Stimulated activated CD8-positive, alpha-beta memory T cell treated with anti-CD3 and anti-CD28 coated beads, Interleukin-15, amount 100 ng/mL, for 1 hour (primary cell): ENCODE data around the gene FANCC.

Source experiments
- DNase-seq: peaks from one replicate; pipeline ENCODE4 v3.0.0-alpha.2; 2020; ENCODE audit warnings: low read depth

FANCC gene

DNA sequence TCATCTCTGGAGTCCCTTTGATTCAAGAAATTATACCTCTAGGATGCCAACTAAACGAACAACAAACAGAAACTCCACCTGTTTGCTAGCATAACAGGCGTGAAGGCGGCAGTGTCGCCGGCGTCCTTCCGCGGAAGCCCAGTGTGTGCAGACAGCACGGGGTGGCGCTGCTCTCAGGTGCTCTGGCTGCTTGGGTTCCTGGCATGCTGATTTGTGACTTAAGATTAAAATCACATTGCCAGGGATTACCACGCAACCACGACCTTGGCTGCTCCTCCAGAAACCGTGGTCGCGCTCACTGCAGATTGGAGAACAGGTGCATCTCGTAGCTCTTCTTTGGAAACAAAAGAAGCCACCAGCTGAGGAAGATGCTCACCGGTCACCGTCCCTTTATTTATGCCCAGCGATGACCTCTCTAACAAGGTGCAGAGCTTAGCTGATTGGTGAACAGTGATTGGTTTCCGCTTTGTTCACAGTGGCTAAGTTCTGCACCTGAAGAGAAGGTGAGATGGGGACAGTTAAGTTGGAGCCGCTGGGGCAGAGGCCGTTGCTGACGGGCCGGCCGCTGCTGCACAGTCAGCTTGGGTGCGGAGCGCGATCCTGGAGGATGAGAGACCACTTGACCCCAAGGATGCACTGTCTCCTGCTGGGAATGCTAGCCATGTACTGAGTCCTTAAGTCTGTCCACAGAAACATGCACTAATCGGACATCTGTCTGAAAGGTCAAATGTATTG, 232.3 kb downstream of the FANCC start:
- no peak for DNase-seq

DNA sequence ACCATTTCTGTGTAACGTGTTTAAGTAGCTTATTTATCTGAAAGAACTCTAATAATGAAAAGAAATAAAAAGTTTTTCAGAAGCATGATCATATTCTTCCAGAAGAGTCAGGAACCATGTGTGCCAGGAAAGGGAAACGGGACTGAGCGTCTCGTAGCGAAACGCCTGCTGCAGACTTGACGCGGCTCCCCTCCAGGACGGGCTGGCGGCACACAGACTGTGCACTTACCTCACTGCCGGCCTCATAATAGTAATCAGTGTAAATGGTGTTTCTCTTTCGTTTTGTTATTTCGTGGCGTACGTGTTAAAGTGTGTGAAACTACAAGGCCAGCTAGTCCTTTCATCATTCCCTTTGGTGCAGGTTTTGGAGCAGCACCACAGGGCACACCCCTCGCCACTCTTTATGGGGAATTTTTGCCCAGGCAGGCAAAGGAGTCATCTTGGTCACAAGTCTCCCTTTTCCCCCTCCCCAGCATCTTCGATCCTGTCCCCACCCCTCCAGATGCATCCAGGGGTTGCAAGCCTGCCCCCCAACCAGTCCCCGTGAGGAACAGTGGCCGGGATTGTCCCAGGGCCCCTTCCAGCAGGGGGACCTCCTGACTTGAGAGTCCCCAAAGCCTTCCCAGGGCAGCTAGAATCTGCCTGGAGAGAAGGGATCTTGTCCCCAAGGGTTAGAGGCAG, 233.1 kb downstream of the FANCC start:
- no peak for DNase-seq

DNA sequence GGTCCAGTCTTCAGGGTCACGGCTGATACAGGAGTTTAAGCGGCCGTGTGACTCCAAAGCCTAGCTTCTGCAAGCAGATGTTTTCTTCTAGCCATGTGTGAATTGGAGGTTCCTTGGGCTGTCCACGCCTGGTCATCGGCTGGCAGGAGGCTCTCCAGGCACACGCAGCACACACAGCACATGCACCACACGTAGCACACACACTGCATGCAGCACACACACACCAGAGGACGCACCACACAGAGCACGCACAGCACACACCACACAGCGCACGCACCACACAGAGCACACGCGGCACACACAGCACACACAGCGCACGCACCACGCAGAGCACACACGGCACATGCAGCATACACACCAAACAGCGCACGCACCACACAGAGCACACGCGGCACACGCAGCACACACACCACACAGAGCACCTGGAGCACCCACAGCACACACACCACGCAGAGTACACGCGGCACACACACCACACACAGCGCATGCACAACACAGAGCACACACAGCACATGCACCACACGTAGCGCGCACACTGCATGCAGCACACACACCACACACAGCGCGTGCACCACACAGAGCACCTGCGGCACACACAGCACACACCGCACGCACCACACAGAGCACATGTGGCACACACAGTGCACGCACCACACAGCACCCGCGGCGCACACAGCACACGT, 234.3 kb downstream of the FANCC start:
- DNase-seq = no peak

DNA sequence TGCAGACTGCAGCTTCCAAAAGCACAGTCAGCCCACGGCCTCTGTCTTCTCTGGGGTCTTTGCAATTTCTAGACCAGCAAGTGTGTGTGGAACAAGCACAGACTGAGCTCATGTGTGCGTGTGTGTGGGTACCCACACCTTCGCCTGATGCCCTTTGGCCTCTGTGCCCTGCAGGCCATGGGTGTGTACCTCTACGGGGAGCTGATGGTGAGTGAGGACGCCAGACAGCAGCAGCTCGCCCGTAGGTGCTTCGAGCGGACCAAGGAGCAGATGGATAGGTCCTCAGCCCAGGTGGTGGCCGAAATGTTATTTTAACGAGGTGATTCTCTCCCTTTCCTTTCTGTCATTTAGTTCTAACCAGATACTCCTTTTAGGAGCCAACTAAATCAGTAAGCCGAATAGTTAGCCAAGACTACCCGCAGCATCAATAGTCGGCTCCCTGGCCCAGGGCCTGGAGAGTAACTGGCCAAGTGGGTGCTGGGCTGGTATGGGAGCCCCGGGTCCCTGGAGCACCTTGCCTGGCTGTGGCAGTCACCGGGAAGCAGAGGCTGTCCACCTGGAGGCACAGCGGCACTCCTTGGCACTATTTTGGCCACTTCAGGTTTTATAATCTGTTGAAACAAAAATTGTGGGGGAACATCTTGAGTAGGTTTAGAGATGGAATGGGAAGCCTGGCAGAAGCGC, 235.0 kb downstream of the FANCC start:
- DNase-seq = no peak

DNA sequence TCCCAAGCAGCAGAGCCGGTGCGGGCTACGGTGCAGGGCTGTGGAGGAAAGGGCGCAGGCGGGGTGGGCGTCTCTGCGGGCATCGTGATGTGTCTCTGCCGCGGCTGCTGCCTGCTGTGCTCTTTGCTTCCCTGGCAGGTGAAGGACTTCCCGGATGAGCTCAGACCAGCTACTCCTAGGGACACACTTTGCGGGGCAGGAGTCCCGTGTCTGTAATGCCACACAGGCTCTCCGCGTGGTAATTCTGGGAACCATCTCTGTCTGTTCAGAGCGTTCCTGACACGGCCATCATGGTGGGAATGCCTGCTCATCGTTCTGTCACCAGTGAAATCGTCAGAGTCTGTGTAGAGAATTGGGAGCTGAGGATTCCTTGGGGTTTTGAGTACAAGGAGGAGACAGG, 235.5 kb downstream of the FANCC start:
- DNase-seq = no peak

DNA sequence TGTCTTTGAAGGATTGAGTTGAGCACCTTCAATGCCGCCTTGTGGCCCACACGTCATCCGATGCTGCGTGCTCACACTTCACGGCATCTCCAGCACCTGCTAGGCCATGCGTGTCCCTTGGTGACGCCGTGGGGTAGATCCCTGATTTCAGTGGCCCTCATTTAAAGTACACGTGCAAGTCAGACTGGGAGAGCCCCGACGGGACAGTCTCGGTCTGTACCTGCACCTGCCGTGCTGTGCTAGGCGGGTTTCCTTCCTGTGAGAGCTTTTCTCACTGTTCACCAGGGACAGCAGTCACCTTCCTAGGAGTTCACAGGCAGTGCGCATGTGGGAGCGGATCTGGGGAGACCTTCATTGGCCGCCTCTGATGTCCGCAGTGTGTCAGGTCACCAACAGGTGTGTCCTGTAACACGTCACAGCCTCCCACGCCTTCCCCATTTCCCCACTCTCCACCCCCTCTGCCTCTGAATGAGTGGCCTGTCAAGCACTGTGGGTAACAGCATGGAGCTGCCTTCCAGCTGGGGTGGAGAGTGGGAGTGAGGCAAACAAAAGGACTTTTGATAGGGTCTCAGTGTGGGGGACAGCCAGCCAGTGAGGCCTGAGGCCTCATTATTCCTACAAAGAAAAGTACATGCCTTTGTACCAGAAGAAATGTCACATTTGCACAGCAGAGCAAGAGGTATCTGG, 236.4 kb downstream of the FANCC start:
- no peak for DNase-seq

DNA sequence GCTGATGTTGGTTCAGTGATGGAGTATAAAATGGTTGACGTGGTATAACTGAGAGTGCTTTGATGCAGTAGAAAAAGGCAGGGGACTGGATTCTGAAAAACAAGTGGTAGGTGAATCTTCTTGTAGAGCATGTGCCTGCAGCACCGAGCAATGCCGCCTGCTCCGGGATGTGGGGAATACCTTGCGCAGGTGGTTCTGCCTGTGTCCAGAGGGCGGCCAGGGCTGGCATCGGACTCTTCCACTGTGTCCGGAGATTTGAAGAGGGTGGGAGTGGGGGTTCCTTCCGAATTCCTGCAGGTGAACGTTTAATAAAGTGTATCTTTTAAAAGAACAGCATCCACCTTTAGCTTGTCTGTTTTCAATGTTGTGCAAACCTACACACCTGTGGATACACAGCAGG, 238.0 kb downstream of the FANCC start:
- DNase-seq = no peak

DNA sequence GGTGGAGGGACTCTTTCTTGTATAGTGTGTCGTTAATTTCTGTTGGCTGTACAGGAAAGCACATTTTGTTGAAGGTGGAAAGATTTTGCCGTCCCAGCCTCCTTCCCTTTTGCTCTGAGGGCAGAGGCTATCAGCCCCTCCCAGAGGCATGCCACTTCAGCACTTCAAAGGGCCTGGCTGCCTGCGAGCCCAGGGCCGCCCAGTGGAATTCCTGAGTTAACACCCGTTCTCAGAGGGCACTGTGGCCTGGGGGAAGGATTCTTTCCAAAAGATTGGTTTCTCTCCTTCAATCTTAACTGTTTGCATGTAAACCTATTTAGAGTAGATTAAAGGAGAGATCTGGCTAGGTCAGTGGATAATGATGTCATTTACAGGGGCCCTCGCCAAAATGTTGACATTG, 238.6 kb downstream of the FANCC start:
- no peak for DNase-seq

DNA sequence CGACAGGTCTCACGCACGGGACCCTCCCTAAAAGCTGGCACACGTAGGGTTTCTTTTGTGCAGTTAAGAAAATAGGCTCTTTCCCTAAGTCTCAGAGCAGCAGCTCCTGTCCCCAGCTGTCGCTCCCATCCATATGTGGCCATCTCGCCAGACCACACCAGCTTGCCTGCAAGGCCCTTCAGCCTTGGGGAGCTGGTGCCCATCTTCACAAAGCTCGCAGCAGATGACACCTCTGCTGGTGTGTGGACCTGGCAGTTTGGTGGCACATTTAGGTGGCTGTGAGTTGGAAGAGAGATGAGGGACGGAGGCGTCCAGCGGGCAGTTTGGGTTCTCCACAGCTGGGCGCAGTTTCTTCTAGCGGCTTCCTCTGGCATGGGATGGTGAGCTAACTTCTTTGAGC, 239.0 kb downstream of the FANCC start:
- DNase-seq = no peak

DNA sequence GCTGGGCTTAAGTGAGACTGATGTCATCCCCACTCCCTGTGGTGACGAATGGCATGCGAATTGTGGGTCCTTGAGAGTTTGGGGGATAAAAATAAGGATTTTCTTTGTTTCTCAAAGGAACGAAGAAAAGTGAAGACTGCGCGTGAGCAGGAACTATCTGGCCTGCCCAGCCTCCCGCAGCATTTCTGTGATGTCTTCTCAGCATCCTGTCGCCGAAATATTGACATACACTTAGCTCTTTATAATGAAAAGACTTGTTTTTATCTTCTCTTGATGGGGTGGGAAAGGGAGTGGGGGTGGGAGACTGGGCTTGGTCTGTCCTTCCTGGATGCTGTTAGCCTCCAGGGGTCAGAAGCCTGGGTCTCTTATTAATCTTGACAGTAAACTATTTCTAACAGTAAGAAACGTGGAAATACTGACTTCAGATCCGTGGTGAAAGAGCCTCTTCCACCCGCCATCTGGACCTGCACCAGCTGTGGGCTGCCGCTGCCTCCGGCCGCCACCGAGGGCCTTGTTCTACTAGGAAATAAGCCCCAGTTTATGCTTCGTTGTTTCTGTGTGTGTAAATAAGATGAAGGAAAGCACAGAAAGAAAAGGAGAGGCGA, 239.6 kb downstream of the FANCC start:
- no peak for DNase-seq

DNA sequence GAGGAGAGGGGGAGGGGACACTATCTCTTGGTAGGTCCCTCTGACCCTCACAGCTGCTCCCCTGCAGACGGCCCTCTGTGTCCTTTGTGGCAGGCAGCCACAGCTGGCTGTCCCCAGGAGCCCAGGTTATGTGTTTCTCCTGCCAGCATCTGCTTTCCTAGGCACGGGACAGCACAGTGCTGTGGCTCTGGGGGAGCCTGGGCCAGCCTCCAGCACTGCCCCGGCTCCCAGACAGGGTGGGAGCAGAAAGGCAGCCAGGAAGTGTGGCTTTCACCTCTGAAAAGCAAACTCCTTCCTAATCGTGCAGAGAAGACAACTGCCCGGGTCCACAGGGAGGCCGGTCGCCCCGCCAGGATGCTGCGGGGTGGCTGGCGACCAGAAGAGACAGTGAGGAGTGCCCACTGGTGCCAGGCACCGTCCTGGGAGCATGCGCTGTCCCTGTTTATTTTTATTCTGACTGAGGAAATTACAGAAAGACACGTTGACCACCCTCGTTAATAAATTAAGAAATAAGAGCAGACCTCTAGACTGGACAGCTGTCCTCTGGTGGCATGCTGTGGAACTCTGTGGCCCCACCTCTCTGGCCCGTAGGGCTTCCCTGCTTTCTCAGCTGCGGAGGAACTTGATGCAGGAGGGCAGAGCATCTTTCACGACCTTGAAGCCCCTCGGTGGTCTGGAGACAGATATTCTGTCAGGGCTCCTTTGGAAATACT, 240.3 kb downstream of the FANCC start:
- no peak for DNase-seq

DNA sequence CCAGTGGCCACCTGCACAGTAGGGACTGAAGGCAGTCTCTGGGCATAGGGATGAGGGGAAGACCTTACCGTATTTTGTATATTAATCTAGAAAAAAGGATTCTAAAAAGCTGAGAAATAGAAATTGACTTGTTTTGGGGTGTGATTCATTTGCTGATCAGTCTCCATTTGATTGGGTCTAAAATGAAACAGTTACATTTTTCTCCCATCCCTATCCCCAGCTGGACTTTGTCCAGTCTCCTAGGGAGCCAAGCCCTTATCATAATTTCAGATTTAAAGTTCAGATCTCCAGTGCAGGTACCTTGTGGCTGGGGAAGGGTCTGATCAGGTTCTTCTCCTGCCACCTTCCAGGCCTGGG, 240.8 kb downstream of the FANCC start:
- DNase-seq = no peak

DNA sequence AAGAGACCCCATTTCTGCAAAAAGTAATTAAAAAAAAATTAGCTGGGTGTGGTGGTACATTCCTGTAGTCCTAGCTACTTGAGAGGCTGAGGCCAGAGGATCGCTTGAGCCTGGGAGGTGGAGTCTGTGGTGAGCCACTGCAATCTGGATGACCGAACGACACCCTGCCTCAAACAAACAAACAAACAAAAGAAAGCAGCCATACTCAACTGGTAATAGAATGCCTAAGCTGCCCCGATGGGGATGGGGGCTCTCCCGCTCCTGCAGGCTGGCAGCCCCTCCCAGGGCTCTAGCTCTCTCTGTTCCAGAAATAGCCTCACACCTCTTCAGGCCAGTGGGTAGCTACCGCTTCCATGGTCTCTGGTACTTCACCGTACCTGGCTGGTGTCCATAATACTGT, 241.8 kb downstream of the FANCC start:
- DNase-seq = no peak

DNA sequence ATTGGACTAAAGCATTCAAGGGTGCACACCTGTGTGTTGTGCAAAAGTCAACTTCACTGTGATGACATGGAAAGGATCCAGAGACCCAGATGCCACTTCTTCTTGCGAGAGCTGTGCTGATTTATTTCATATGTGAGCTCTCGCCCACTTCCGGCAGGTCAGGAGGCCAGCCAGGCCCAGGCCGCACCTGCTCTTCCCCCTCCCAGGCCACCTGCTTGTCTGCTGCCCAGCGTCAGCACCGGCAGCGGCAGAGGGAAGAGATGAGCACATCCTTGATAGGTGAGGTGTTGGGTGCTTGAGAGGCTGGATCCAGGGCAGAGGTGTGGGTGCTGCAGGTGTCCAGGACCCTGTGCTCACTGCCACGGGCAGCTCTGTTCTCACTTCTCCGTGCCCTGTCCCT, 242.9 kb downstream of the FANCC start:
- no peak for DNase-seq

DNA sequence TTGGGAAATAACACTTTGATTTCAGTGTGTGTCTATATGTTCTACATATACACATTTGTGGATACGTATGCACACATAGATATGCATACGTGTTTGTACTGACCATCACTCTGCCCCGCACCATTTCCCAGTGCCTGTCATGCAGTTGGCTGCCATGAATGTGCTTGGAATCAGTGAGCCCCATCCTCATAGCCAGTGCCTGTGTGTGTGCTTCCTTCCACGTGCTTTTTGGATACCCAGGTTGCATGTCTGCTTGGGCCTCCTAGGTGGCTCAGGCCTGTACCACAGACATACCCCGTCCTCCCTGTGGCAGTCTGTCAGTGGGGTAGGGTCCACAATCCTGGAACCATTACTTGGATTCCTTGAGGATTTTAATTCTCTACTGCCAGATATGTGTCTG, 243.6 kb downstream of the FANCC start:
- DNase-seq = no peak

DNA sequence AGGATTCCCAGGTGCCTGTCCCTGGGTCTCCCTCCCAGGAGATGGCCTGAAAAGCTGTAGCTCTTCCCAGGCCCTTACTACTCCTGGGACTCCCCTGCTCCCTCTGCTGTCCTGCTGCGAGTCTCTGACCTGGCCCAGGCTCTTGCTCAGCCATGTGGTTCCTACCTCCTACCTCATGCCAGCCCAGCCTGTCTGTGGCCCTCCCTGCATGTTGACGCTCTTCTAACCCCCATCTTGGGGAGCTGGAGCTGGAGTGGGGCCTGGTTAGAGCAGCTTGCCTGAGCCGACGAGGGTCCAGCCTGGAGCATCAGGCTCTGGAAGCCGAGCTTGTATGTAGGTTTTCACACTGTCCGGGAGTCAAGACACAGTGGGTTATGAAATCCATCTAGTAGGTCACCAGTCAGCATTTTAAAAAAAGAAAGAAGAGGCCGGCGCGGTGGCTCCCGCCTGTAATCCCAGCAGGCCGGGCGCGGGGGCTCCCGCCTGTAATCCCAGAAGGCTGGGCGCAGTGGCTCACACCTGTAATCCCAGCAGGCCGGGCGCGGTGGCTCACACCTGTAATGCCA, 244.4 kb downstream of the FANCC start:
- DNase-seq = no peak

DNA sequence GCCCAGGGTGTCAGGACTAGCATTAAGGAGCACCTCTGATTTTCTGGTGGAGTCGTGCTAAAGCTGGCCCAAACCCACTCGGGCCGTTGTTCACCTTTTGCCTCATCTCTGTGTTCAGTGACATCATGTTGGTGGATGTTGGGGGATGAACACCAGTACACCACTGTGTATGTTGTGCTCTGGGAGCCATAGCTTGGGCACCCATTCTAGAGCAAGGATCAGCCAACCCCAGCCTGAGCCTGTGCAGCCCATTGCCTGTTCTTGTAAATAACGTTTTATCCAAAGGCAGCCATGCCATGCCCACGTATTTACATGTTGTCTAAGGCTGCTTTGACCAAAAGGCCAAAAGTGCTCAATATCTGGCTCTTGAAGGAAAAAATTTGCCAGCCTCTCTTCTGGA, 245.6 kb downstream of the FANCC start:
- no peak for DNase-seq

DNA sequence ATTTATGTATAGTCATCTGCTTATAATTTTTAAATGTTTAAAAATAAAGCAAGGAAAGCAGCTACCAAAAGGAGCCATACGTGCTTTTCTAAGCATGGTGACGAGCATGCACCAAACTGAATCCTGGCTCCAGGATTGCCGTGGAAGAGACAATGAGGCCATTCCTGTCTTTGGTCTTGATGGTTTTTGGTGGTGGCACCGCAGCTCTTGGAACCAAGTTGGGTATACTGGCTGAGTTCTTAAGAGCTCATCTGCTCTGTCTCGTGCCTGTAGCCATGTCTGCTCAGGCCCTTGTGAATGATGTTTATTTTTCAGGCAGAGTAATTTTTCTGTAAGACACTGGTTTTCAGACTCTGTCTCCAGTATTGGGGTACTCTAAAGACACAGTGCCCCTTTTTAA, 246.1 kb downstream of the FANCC start:
- no peak for DNase-seq

DNA sequence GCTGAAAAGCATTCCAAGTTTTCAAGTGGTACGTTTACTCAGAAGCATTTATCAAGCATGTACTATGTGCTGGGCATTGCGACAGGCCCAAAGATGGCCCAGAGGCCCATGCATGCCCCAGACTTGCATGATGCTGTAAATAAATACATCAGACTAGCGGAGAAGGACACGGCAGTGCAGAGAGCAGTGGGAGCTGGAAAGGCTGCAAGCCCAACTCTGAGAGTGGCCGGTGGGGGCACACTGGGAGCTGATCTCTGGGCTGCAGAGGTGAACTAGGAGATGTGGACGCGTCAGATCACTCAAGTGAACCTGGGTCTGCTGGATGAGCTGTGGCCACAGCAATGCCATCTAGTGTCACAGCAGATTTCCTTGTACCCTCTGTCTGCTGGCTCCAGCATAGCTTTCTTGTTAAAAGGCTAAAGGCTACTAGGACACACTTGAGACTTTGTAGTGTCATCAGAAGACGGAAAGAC, 246.9 kb downstream of the FANCC start:
- no peak for DNase-seq

DNA sequence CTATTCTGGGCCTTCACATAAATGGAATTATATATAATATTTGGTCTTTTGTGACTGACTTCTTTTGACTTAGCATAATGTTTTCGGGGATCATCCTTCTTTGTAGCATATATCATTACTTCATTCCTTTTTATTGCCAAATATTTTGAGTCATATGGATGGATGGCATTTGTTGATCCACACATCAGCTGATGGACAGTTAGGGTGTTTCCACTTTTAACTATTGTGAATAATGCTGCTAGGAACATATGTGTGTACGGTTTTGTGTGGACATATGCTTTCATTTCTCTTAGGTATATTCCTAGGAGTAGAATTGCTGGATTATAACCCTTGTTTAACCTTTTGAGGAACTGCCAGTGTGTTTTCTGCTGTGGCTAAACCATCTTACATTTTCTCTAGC, 249.6 kb downstream of the FANCC start:
- DNase-seq = no peak

DNA sequence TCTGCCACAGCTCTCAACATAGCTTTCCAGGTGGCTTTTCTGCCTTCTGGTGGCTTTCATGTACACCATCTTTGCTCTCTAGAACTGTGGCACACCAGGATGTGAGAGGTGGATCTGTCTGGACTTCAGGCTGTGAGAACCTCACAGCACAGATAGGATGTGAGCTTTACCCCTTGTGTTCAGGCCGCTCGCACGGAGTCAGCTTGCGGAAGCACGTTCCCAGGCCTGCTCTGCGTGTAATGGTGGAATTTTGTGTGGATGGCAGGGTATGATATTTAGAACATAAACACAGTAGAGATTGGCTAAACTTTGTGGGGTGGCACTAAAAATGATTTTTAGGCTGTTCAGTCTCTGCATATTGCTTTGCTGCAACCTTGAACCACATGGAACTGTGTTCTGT, 250.5 kb downstream of the FANCC start:
- no peak for DNase-seq
